Activated CD8-positive, alpha-beta memory T cell treated with anti-CD3 and anti-CD28 coated beads, Interleukin-2, amount 50 U/mL, for 1 hour (primary cell): Measurements from ENCODE around the gene MATR3.
A peak's percentile ranks its signal among the peaks of the same experiment; 100 is the strongest.
"Not testable (repeated sequence)": the region's sequence is repeated elsewhere in the genome, so short reads cannot be mapped to it uniquely, and the experiment has no call there.

Source experiments
- DNase-seq: peaks from one replicate; pipeline ENCODE4 v3.0.0-alpha.2; 2020; ENCODE audit errors: extremely low read depth

The MATR3 gene

GRCh38 chr5:139297439-139298133 is 4.0 kb downstream of the MATR3 start:
- DNase-seq = no peak

- no peak for DNase-seq
Measured at GRCh38 chr5:139298242-139298641, 4.7 kb downstream of the MATR3 start.

- DNase-seq = no peak
Measured at GRCh38 chr5:139299486-139299885, 5.9 kb downstream of the MATR3 start.

GRCh38 chr5:139301808-139302499 is 8.4 kb downstream of the MATR3 start:
- DNase-seq = no peak

- no peak for DNase-seq
Measured at GRCh38 chr5:139304391-139305324, 11.1 kb downstream of the MATR3 start.

GRCh38 chr5:139306197-139306596 is 12.7 kb downstream of the MATR3 start:
- no peak for DNase-seq

GRCh38 chr5:139306628-139307379 is 13.3 kb downstream of the MATR3 start:
- no peak for DNase-seq

GRCh38 chr5:139308797-139309196 is 15.3 kb downstream of the MATR3 start:
- no peak for DNase-seq

- DNase-seq = not testable (repeated sequence)
Measured at GRCh38 chr5:139310715-139311186, 17.2 kb downstream of the MATR3 start.

GRCh38 chr5:139312075-139312474 is 18.5 kb downstream of the MATR3 start:
- no peak for DNase-seq

GRCh38 chr5:139314276-139314675 is 20.7 kb downstream of the MATR3 start:
- no peak for DNase-seq

GRCh38 chr5:139315056-139315615 is 21.6 kb downstream of the MATR3 start:
- DNase-seq = no peak

GRCh38 chr5:139335811-139336210 is 42.3 kb downstream of the MATR3 start:
- DNase-seq = no peak

- DNase-seq = no peak
Measured at GRCh38 chr5:139340051-139340450, 46.5 kb downstream of the MATR3 start.

GRCh38 chr5:139341187-139341688 is 47.7 kb downstream of the MATR3 start:
- DNase-seq = no peak

GRCh38 chr5:139341689-139342422 is 48.3 kb downstream of the MATR3 start, which contains the start of gene PAIP2:
Gene PAIP2 (plus strand): TSS chr5:139341854. CDS start chr5:139363785, 21,931 bp downstream.
- peak; percentile 90 for DNase-seq

- DNase-seq = no peak
Measured at GRCh38 chr5:139342423-139342723, 48.8 kb downstream of the MATR3 start.

GRCh38 chr5:139343476-139343875 is 49.9 kb downstream of the MATR3 start:
- no peak for DNase-seq

GRCh38 chr5:139344177-139344576 is 50.6 kb downstream of the MATR3 start:
- DNase-seq = no peak

GRCh38 chr5:139345442-139345841 is 51.9 kb downstream of the MATR3 start:
- DNase-seq = not testable (repeated sequence)
